NCI-H2196 (cell line): ENCODE results near the gene MAD1L1.

ENCODE experiments used
- DNase-seq: peaks from one replicate; lab custom pipeline; 2025; ENCODE audit not compliant: unreplicated experiment; lab: John Stamatoyannopoulos, UW

The MAD1L1 gene

GRCh38 chr7:1813394-1814088 lies 419.2 kb downstream of the MAD1L1 start:
- DNase-seq: no peak

- no peak for DNase-seq
These were observed 420.0 kb downstream of the MAD1L1 start for GRCh38 chr7:1812509-1813393.

GRCh38 chr7:1811850-1812508 lies 420.8 kb downstream of the MAD1L1 start:
- DNase-seq: no peak

- no peak for DNase-seq
These were observed 421.5 kb downstream of the MAD1L1 start for GRCh38 chr7:1810961-1811849.

GRCh38 chr7:1810521-1810920 lies 422.2 kb downstream of the MAD1L1 start:
- DNase-seq: no peak

- DNase-seq: no peak
These were observed 423.0 kb downstream of the MAD1L1 start for GRCh38 chr7:1809601-1810258.

- no peak for DNase-seq
These were observed 423.7 kb downstream of the MAD1L1 start for GRCh38 chr7:1809070-1809469.

GRCh38 chr7:1807821-1808600 lies 424.7 kb downstream of the MAD1L1 start:
- DNase-seq: no peak

GRCh38 chr7:1806354-1806753 lies 426.4 kb downstream of the MAD1L1 start:
- no peak for DNase-seq

- no peak for DNase-seq
These were observed 428.4 kb downstream of the MAD1L1 start for GRCh38 chr7:1804310-1804709.

- DNase-seq: no peak
These were observed 429.8 kb downstream of the MAD1L1 start for GRCh38 chr7:1802899-1803298.

- no peak for DNase-seq
These were observed 431.8 kb downstream of the MAD1L1 start for GRCh38 chr7:1800902-1801301.

- no peak for DNase-seq
These were observed 434.6 kb downstream of the MAD1L1 start for GRCh38 chr7:1798191-1798590.

- DNase-seq: no peak
These were observed 437.7 kb downstream of the MAD1L1 start for GRCh38 chr7:1794888-1795542.

- no peak for DNase-seq
These were observed 445.0 kb downstream of the MAD1L1 start for GRCh38 chr7:1787681-1788235.

GRCh38 chr7:1787241-1787640 lies 445.5 kb downstream of the MAD1L1 start:
- no peak for DNase-seq

GRCh38 chr7:1785839-1786238 lies 446.9 kb downstream of the MAD1L1 start:
- DNase-seq: no peak

- DNase-seq: no peak
These were observed 451.4 kb downstream of the MAD1L1 start for GRCh38 chr7:1781369-1781768.

- DNase-seq: no peak
These were observed 453.3 kb downstream of the MAD1L1 start for GRCh38 chr7:1779445-1779844.
